Esophagus muscularis mucosa (tissue), 4 donors: Measurements from ENCODE around the gene ZNF536. TPM values are rescaled to one million over a fixed set of nuclear protein-coding genes. Genes with fewer than 3 reads are reported as not detected.
"Not testable (repeated sequence)": the region's sequence is repeated elsewhere in the genome, so short reads cannot be mapped to it uniquely, and the experiment has no call there.

Source experiments
- DNase-seq: peaks from one replicate; pipeline ENCODE4 v3.0.0-alpha.2; 2017; ENCODE audit errors: extremely low spot score
- H3K27ac ChIP-seq, 4 donors: fragments of 200-600 bp; sonication (generic); replicated peaks in 1 of 4; 1 replicate in 3 of 4; 2 replicates in 1 of 4; pipeline ENCODE4 v1.5.1; 2016 to 2019; ENCODE audit warnings: mild to moderate bottlenecking in 1 of 4
- H3K27me3 ChIP-seq, 4 donors: fragments of 200-600 bp; sonication (generic); one replicate each; pipeline versions ENCODE4 v1.5.1 to v1.6.0; 2016 to 2019
- H3K36me3 ChIP-seq, 4 donors: fragments of 200-600 bp; sonication (generic); one replicate each; pipeline ENCODE4 v1.5.1; 2016 to 2019
- H3K4me1 ChIP-seq, 4 donors: fragments of 200-600 bp; sonication (generic); one replicate each; pipeline ENCODE4 v1.5.1; 2016 to 2019
- H3K4me3 ChIP-seq, 4 donors: fragments of 200-600 bp; sonication (generic); 1 replicate in 2 of 4; 2 replicates in 2 of 4; pipeline ENCODE4 v1.5.1; 2016 to 2019; ENCODE audit warnings: mild to moderate bottlenecking in 4 of 4, moderate library complexity in 1 of 4
- H3K9me3 ChIP-seq, 4 donors: fragments of 200-600 bp; sonication (generic); 1 replicate in 3 of 4; 2 replicates in 1 of 4; pipeline ENCODE4 v1.5.1; 2016 to 2019
- EP300 ChIP-seq: sonication (generic); formaldehyde crosslinking; IDR thresholded peaks from one replicate; pipeline ENCODE4 v1.6.1; 2017; ENCODE audit warnings: antibody characterized with exemption
- POLR2A ChIP-seq: fragments of 450-650 bp; IDR thresholded peaks from one replicate; pipeline ENCODE4 v1.6.1; 2017; ENCODE audit warnings: antibody characterized with exemption, moderate library complexity, mild to moderate bottlenecking, low read depth
- POLR2AphosphoS5 ChIP-seq, 2 donors: sonication (generic); formaldehyde crosslinking; IDR thresholded peaks; one replicate each; pipeline ENCODE4 v1.6.1; 2017; ENCODE audit warnings: antibody characterized with exemption in 2 of 2
- WGBS: methylation state at CpG from one replicate; pipeline ENCODE4 v1.1.5; 2018; 5-methylcytosine and 5-hydroxymethylcytosine counted together
- intact Hi-C: fragments of 100-400 bp; cut with DNase I; formaldehyde crosslinking; loops from one replicate; pipeline ENCODE4 v1.15.1; 2023
- total RNA-seq, 4 donors: library from RNA; depleted of rRNA; stranded (reverse); fragments of >200 nt; gene quantifications; one replicate each; pipeline versions ENCODE4 v1.1.0 to v1.2.1, GENCODE V29; 2016
- TF ChIP-seq, protein P1 (sequence below), 3 experiments: fragments of 200-600 bp in 2 of 3; fragments of 450-650 bp in 1 of 3; sonication (generic) in 2 of 3; IDR thresholded peaks; one replicate each; pipeline ENCODE4 v1.5.1; 2017 to 2019; ENCODE audit warnings: antibody characterized with exemption in 3 of 3, mild to moderate bottlenecking in 2 of 3, moderate library complexity in 1 of 3

The ZNF536 gene
- total RNA-seq, 4 donors from 2014 or later = 2.5 to 7.3 (median 5.6) TPM

DNA sequence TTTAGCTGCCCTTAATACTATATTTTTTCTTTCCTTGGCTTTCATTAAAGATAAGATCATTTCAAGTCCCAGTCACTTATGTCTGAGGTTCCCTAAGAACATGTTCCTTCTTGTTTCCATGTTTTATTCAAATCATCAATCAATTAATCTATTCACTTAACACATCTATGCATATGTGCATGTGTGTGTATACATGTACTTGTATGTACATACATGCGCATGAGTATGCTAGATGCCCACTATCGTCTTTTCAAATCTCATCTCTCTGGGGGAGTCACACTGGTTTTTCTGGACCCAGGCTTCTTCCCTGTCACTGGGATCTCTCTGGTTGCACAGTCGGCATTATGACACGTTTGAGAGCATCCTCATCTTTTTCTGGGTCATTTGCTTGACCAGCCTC is 108.9 kb downstream of the ZNF536 start:
- Histone ChIP-seq H3K4me3 (no peak overlapping the region), H3K4me1 (no peaks in the 10 kb centered on the region), H3K36me3 (no peaks in the 10 kb centered on the region), H3K27ac (no peak overlapping the region), H3K9me3 (no peaks in the 10 kb centered on the region), H3K27me3 (peaks cover 0 to 54% (median 0%) of the 10 kb centered on the region in 4 donors)
- 84% methylated on average over 4 of the region's 4 CpGs for WGBS
- DNase-seq = no peak
- TF ChIP-seq POLR2A = no peak
- no peak for TF ChIP-seq EP300
- TF ChIP-seq POLR2AphosphoS5 (IDR thresholded peaks at IDR 0.05) = no peak
- TF ChIP-seq, protein P1, sequence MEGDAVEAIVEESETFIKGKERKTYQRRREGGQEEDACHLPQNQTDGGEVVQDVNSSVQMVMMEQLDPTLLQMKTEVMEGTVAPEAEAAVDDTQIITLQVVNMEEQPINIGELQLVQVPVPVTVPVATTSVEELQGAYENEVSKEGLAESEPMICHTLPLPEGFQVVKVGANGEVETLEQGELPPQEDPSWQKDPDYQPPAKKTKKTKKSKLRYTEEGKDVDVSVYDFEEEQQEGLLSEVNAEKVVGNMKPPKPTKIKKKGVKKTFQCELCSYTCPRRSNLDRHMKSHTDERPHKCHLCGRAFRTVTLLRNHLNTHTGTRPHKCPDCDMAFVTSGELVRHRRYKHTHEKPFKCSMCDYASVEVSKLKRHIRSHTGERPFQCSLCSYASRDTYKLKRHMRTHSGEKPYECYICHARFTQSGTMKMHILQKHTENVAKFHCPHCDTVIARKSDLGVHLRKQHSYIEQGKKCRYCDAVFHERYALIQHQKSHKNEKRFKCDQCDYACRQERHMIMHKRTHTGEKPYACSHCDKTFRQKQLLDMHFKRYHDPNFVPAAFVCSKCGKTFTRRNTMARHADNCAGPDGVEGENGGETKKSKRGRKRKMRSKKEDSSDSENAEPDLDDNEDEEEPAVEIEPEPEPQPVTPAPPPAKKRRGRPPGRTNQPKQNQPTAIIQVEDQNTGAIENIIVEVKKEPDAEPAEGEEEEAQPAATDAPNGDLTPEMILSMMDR (IDR thresholded peaks at IDR 0.05) = no peak
- intact Hi-C loops = no loop called here

DNA sequence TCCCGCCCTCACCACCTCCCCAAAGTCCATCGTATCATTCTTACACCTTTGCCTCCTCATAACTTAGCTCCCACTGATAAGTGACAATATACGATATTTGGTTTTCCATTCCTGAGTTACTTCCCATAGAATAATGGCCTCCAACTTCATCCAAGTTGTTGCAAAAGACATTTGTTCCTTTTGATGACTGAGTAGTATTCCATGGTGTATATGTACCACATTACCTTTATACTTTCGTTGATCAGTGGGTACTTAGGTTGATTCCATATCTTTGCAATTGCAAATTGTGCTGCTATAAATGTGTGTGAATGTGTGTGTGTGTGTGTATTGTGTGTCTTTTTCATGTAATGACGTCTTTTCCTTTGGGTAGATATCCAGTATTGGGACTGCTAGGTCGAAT is 109.6 kb downstream of the ZNF536 start:
- DNase-seq = no peak
- H3K27me3 ChIP-seq = peaks cover 0 to 54% (median 0%) of the 10 kb centered on the region in 4 donors
- intact Hi-C loops = no loop called here
- H3K36me3 ChIP-seq = no peaks in the 10 kb centered on the region
- no peaks in the 10 kb centered on the region for H3K9me3 ChIP-seq
- H3K4me1 ChIP-seq = no peaks in the 10 kb centered on the region
- no peak overlapping the region for H3K4me3 ChIP-seq
- no peak overlapping the region for H3K27ac ChIP-seq
- TF ChIP-seq, protein P1 (IDR thresholded peaks at IDR 0.05) = no peak
- no peak for TF ChIP-seq POLR2A
- no peak for TF ChIP-seq POLR2AphosphoS5 (IDR thresholded peaks at IDR 0.05)
- TF ChIP-seq EP300 = no peak
- 89% methylated on average over 6 of the region's 6 CpGs for WGBS

- no peak overlapping the region for H3K27ac ChIP-seq
- intact Hi-C loops = no loop called here
- WGBS = 75% methylated on average over 1 of the region's 1 CpG
- DNase-seq = no peak
- TF ChIP-seq POLR2A (no peak), EP300 (no peak), POLR2AphosphoS5 (IDR thresholded peaks at IDR 0.05) (no peak)
- TF ChIP-seq, protein P1 (IDR thresholded peaks at IDR 0.05) = no peak
- H3K4me1 ChIP-seq = no peaks in the 10 kb centered on the region
- no peaks in the 10 kb centered on the region for H3K36me3 ChIP-seq
- H3K4me3 ChIP-seq = no peak overlapping the region
- no peaks in the 10 kb centered on the region for H3K9me3 ChIP-seq
- H3K27me3 ChIP-seq = peaks cover 0 to 46% (median 0%) of the 10 kb centered on the region in 4 donors
Measured at GRCh38 chr19:30482956-30483355, 110.8 kb downstream of the ZNF536 start.

DNA sequence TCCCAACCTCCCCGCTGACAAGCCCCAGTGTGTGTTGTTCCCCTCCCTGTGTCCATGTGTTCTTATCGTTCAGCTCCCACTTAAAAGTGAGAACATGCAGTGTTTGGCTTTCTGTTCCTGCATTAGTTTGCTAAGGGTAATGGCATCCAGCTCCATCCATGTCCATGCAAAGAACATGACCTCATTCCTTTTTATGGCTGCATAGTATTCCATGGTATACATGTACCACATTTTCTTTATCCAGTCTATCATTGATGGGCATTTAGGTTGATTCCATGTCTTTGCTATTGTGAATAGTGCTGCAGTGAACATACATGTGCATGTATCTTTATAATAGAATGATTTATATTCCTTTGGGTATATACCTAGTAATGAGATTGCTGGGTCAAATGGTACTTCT is 114.1 kb downstream of the ZNF536 start:
- H3K4me3 ChIP-seq, H3K9me3 ChIP-seq, H3K36me3 ChIP-seq, DNase-seq, intact Hi-C loops, H3K27ac ChIP-seq, H3K4me1 ChIP-seq: not testable (repeated sequence)
- WGBS = 88% methylated on average over 2 of the region's 2 CpGs
- H3K27me3 ChIP-seq = peaks cover 0 to 40% (median 0%) of the 10 kb centered on the region in 4 donors

DNA sequence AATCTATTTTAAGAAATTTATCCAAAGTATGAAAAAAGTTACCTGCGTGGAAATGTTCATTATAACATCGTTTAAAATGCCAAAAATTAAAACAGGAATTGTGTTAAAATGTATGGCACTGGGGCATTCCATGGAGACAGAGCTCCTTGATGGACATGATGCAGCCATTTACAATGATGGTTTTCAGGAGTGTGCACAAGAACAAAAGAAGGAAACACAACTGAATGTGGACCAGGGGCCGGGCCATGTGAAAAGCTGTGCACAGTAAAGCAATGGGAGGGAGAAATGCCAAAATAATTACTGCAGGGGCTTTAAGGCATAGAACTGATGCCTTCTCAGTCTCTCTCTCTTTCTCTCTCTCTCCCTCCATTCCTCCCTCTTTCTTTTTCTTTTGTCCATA is 115.0 kb downstream of the ZNF536 start:
- H3K27me3 ChIP-seq = peaks cover 0 to 46% (median 0%) of the 10 kb centered on the region in 4 donors
- no peaks in the 10 kb centered on the region for H3K36me3 ChIP-seq
- no peak for DNase-seq
- no peak overlapping the region for H3K4me3 ChIP-seq
- intact Hi-C loops = no loop called here
- 76% methylated on average over 3 of the region's 3 CpGs for WGBS
- no peak overlapping the region for H3K27ac ChIP-seq
- H3K4me1 ChIP-seq = no peaks in the 10 kb centered on the region
- TF ChIP-seq EP300 (no peak), POLR2A (no peak), POLR2AphosphoS5 (IDR thresholded peaks at IDR 0.05) (no peak)
- TF ChIP-seq, protein P1 (IDR thresholded peaks at IDR 0.05) = no peak
- H3K9me3 ChIP-seq = no peaks in the 10 kb centered on the region
